ENCODE data around the gene EEF1AKMT2. TPM values are rescaled to one million over a fixed set of nuclear protein-coding genes. Genes with fewer than 3 reads are reported as not detected.
"Not testable (repeated sequence)": the region's sequence is repeated elsewhere in the genome, so short reads cannot be mapped to it uniquely, and the experiment has no call there.

The EEF1AKMT2 gene
- total RNA-seq, 1 experiment from 2014 or later: 10.7 TPM

DNA sequence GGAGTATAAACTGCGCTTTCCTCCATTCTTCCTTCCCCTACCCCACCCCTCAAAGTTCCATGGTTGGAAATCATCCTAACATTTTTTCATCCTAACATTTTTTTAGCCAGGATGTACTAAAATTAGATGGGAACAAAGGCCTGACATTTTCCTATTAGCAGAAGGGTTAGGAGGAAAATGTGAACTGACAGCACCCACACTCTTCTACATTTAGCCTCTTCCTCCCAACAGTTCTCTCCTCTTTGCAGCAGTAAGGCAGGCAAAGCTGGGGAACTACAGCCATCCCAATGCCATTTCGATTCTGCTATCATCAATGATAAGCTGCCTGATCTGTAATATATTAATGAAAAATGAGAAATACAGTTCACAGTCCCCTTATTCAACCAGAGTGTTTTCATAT is 36.1 kb downstream of the EEF1AKMT2 start:
- DNase-seq (ENCODE audit: low spot score): no peak

DNA sequence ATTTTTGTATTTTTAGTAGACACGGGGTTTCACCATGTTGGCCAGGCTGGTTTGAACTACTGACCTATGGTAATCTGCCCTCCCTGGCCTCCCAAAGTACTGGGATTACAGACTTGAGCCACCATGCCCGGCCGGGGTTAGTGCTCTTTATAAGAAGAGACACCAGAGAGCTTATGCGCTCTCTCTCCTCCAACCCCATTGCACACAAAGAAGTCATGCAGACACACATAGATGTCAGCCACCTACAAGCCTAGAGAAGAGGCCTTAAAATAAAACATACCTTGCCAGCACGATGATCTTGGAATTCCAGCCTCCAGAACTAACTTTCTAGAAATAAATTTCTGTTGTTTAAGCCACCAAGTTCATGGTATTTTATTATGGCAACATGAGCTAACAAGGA is 37.5 kb downstream of the EEF1AKMT2 start:
- no peak for DNase-seq (ENCODE audit: low spot score)

GRCh38 chr10:124748953-124749645 is 42.6 kb downstream of the EEF1AKMT2 start:
- DNase-seq (ENCODE audit: low spot score): no peak

GRCh38 chr10:124748166-124748565 is 43.5 kb downstream of the EEF1AKMT2 start:
- no peak for DNase-seq (ENCODE audit: low spot score)

DNA sequence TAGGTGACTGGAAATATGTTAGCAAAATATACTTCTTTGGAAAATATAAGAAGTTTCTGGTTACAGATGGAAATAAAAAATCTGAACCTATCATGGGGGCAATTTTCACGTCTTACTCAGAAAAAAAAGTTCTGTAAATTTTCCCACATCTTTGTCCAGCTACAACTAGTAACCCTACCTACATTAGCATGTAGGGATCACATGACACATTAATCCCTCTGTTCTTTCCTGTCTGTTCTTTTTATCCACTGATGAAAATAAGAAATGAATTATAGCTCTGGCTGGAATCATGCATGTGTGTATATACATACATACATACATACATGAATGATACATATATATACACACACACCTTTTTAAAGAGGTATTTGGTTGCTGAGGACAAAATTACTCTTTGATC is 43.9 kb downstream of the EEF1AKMT2 start:
- DNase-seq (ENCODE audit: low spot score): no peak

DNA sequence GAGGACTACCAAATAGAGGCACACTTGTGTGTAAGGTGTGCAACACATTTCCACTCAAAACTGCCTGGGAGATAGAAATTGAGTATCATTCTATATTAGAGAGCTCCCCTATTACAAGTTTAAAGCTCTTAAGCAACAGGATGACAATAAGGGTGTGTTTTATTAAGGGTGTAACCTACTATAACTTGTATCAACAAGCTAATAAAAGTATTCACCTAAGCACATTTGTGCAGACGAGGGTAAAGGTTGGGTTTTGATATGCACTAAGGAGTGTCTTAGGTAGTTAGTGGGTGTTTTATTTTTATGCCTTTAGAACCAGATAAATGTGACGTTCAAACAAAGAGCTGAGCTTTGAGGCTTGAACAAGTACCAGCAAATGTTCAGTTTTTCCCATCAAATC is 44.7 kb downstream of the EEF1AKMT2 start:
- no peak for DNase-seq (ENCODE audit: low spot score)

DNA sequence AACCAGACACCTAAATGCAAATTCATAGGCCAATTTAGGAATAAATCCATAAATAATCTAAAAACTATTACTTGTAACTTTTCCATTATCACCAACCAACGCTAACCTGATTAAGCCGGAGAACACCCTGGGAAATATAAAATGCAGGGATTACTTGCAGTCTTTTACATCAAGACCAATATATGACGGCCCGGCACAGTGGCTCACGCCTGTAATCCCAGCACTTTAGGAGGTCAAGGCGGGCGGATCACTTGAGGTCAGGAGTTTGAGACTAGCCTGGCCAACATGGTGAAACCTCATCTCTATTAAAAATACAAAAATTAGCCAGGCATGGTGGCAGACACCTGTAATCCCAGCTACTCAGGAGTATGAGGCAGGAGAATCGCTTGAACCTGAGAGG is 45.2 kb downstream of the EEF1AKMT2 start:
- DNase-seq (ENCODE audit: low spot score): not testable (repeated sequence)

GRCh38 chr10:124745673-124746072 is 46.0 kb downstream of the EEF1AKMT2 start:
- peak; percentile 79 for DNase-seq (ENCODE audit: low spot score)

DNA sequence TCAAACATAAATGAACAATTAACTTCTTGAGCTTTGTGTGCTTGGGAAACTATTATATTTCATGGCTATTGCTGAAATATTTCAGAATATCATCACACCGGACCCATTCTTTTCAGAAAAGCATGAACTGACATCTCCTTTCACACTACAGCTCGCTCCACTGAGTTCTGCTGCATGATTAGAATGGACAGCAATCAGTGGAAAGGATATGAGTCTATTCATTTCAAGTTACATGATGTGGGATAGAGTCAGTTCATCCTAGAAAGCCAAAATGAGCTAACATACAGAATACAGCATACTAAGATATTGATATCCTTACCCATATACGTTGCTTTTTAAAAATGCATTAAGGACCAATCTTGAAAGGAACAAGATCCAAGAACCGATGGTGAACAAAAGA is 46.4 kb downstream of the EEF1AKMT2 start:
- DNase-seq (ENCODE audit: low spot score): no peak

GRCh38 chr10:124744102-124745050 is 47.3 kb downstream of the EEF1AKMT2 start, which contains the start of gene FAM53B:
Gene FAM53B (minus strand): TSS chr10:124744378. CDS start chr10:124706713, 37,665 bp downstream.
- DNase-seq (ENCODE audit: low spot score): peak; percentile 83

GRCh38 chr10:124743191-124744101 is 48.2 kb downstream of the EEF1AKMT2 start:
- DNase-seq (ENCODE audit: low spot score): peak; percentile 26

- DNase-seq (ENCODE audit: low spot score): peak; percentile 55
Measured at GRCh38 chr10:124742413-124743190, 49.1 kb downstream of the EEF1AKMT2 start.

DNA sequence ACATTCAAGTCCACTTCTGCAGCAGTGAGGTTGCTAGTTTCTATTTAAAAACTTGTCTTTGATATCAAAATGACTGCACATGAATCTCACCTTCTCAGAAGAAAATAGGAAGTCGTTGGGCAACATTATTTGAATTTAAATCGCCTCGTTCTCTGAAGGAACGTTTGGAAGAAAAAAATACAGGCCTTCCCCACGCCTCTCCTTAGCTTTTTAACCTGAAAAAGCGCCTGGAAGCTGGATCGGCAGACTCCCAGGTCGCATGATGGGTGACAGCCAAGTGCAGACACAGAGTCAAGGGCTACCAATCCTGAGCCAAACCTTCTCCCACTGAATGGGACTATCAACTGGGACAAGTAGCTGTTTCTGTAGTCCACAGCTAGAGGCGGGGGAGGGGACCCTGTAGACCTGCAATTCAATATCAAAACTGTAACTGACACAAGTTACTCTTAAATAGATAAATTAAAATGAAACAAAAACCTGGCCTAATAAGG is 49.7 kb downstream of the EEF1AKMT2 start:
- DNase-seq (ENCODE audit: low spot score): no peak

DNA sequence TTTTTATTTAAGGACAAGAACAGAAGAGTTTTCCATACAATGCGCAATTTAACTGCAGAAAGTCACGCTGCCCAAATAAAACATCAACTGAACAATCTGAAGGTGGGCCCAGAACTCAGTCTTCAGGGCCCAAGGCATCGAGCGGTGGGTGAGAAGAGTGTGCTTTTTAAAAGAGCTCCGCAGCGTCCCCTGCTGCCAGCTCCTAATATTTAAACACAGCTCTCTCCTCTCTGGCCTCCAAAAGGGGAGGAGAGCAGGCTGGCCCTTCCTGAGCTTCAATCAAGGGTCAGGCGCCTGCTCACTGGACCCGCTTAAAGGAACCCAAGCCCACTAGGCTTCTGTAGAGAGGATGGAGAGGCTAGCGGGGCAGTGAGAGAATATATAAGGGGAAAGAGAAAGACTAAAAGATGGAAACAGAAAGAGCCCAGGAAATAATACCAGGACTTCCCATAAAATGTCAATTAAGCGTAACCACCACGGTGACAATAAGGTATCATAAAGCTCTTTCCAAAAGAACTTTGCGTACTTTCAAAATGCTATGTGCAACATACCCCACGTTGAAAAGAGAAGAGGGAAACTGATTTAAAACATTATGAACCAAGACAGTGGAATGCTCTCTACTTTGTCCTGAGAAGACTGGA is 50.3 kb downstream of the EEF1AKMT2 start:
- DNase-seq (ENCODE audit: low spot score): peak; percentile 78

DNA sequence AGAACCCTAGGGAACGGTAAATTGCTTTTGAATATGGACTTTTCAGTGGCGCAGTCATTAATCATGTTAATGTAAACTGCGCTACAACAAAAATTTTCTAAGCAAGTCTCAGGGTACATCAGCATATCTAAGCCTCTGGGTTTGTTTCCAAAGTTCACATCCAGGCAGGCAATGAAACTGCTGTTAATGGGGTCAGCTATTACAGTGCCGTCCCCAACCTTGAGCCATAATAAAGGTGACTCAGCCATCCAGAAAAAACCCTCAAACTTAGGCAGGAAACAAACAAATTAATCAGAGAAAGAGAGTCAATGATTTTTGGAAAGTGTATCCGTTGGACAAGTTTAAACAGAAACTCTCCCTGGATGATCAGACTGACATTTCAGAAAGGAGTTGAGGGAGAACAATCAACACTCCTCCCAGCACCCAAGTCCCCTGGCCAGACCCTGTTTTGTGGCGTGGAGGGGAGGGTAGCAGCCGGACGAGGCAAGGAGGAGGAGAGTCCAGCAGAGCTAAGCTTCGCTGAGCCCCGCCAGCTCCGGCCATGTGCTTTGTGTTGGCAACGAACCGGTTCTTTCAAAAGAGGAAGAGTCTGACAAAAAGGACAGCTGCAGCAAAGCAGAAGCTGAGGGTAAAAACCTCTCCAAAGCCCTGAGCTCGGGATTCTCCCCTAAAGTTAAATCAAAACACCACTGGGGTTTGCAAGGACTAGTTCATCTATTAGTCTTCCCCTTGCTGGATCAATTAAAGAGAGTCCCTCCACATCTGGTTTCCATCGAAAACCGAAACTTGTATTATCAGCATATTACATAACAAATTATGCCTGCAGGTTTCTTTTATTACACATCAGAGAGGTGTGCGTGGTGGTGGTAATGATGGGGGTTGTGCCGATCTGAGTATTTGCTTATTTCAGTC is 51.1 kb downstream of the EEF1AKMT2 start:
- no peak for DNase-seq (ENCODE audit: low spot score)

DNA sequence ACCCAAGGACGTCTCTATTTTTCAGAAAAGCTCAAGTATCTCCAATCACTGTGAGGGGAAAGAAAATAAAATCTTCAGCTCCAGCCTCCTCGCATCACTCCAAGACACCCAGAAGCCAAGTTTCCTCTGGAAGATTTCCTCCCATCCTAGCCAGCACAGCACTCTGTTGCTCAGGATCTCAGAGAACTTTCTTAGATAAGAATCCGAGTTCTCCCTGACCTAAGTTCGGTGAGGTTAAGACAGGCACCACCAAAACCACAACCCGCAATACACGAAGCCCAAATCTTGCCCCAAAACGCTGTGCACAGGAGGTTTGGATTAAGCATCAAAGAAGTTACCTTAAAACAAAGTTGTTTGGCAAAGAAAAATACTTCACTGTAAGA is 51.7 kb downstream of the EEF1AKMT2 start:
- no peak for DNase-seq (ENCODE audit: low spot score)

DNA sequence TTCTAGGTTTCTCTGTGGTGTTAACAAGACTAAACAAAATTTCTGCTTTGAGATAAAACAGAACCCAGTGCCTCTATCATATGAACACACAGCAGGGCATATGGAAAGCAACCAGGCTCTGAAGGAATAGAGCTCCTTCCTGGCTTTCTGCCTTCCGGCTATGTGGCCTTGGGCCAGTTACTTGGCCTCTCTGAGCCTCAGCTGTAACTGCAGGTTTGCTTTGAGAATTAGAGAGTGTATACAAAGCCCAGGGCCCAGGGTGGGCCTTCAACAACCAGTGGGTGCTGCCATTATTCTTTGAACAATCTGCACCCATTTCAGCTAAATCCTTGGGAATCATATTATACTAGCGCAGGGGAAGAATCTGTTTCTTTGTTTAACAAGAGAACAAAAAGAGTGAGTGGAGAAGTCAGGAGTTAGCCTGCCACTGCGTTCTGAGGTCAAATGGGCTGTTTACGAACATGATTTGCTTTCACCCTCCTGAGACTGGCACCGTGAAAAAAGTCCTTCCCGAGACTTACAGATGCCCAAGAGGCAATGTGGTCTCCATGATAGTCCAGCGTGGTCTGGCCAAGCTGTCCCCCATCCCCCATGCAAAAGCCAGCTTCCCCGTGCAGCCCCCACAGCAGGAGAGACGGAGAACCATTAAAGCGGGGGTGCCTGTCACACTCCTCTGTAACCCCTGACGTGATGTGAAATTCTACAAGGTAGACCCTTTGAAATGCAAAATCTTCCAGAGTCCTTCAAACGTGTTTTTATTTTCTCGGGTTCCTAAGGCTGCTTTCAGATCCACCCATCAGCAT is 52.4 kb downstream of the EEF1AKMT2 start:
- no peak for DNase-seq (ENCODE audit: low spot score)

- DNase-seq (ENCODE audit: low spot score): no peak
Measured at GRCh38 chr10:124738441-124738840, 53.2 kb downstream of the EEF1AKMT2 start.
